DOHH2 (cell line): ENCODE data around the gene SLC48A1.

Experiments
- H3F3A ChIP-seq: fragments of 200-600 bp; sonication (generic), shearing (Covaris generic); 2 replicates; pipeline ENCODE4 v1.6.0; 2016; ENCODE audit warnings: antibody characterized with exemption, mild to moderate bottlenecking; ENCODE audit not compliant: control insufficient read depth, insufficient read depth
- H3K27ac ChIP-seq: fragments of 200-600 bp; sonication (generic); 2 replicates; pipeline ENCODE4 v1.5.1; 2014; ENCODE audit warnings: low read depth, mild to moderate bottlenecking, low read length, moderate library complexity
- H3K27me3 ChIP-seq: fragments of 200-600 bp; sonication (generic); 2 replicates; pipeline ENCODE4 v1.6.1; 2014; ENCODE audit warnings: mild to moderate bottlenecking, low read length, mixed read lengths; ENCODE audit not compliant: control insufficient read depth
- H3K36me3 ChIP-seq: fragments of 200-600 bp; sonication (generic); 2 replicates; pipeline ENCODE4 v1.6.1; 2014; ENCODE audit warnings: mild to moderate bottlenecking, low read length, moderate library complexity, mixed read lengths; ENCODE audit not compliant: control insufficient read depth
- H3K4me1 ChIP-seq: fragments of 200-600 bp; sonication (generic); 2 replicates; pipeline ENCODE4 v1.6.1; 2014; ENCODE audit warnings: mild to moderate bottlenecking, low read length, mixed read lengths; ENCODE audit not compliant: control insufficient read depth
- H3K4me2 ChIP-seq: fragments of 200-600 bp; sonication (generic); 2 replicates; pipeline ENCODE4 v1.6.0; 2014; ENCODE audit warnings: mild to moderate bottlenecking, low read length, moderate library complexity
- H3K4me3 ChIP-seq: fragments of 200-600 bp; sonication (generic); 2 replicates; pipeline ENCODE4 v1.5.1; 2014; ENCODE audit warnings: mild to moderate bottlenecking, low read length, mixed read lengths
- H3K79me2 ChIP-seq: fragments of 200-600 bp; sonication (generic); 2 replicates; pipeline ENCODE4 v1.6.1; 2014; ENCODE audit warnings: mild to moderate bottlenecking, low read length, mixed read lengths; ENCODE audit not compliant: control insufficient read depth
- H3K9me2 ChIP-seq: fragments of 200-600 bp; sonication (generic); replicated peaks from 2 replicates; pipeline ENCODE4 v1.6.1; 2014; ENCODE audit warnings: mild to moderate bottlenecking, low read length, mixed read lengths; ENCODE audit not compliant: control insufficient read depth
- H3K9me3 ChIP-seq: fragments of 200-600 bp; sonication (generic); 2 replicates; pipeline ENCODE4 v1.6.1; 2014; ENCODE audit warnings: antibody characterized with exemption, low read length, mixed read lengths; ENCODE audit not compliant: control insufficient read depth, insufficient read depth
- H4K20me1 ChIP-seq: fragments of 200-600 bp; sonication (generic); 2 replicates; pipeline ENCODE4 v1.6.0; 2014; ENCODE audit warnings: low read depth, mild to moderate bottlenecking, antibody characterized with exemption, low read length, moderate library complexity; ENCODE audit not compliant: control insufficient read depth, insufficient read depth
- EZH2phosphoT487 ChIP-seq: fragments of 200-600 bp; sonication (generic); IDR thresholded peaks from 2 replicates; pipeline ENCODE4 v1.6.1; 2017; ENCODE audit warnings: borderline replicate concordance, mild to moderate bottlenecking, antibody characterized with exemption, low read length, moderate library complexity, mixed read lengths
- TF ChIP-seq, protein P1 (sequence below): fragments of 200-600 bp; sonication (generic); IDR thresholded peaks from one replicate; pipeline ENCODE4 v1.5.1; 2014; ENCODE audit warnings: antibody characterized with exemption, mild to moderate bottlenecking, low read depth, low read length; ENCODE audit not compliant: poor library complexity, severe bottlenecking

The SLC48A1 gene

DNA sequence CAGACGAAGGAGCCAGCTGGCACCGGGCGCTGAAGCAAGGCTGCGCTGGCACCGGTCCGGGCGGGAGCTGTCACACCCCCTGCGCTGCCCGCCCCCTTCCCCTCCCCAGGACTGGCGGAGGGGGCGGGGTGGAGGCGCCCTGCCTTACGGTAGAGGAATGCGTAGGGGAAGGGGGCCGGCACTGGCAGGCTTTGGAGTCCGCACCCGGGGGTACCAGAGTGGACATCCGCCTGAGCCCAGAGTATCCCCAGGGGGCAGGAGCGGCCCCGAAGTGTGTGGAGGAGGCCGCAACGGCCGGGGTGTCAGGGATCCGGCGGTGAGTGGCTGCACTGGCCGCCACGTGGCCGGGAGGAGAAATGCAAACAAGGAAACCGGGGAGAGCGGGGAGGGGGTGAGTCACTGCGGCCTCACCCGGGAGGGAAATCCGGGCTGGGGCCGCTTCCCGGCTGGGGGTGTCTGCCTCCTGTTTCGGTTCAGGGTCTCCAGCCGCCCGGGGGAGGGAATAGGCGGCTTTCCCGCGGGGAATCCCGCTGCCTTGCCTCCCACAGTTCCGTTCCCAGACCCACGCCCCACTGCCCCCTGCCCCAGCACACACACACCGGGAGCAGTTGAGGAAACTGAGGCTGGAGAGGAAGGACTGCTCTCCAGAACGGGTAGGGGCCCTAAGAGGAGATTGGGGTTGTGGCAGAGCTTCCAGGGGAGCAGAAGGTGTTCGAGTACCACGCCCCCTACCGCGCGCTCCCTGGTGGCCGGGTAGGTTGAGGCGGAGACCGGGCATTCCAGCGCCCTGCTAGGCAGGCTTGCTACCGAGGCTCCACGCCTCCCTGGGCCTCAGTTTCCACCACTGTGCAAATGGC, 14.0 kb upstream of the SLC48A1 start, which contains the start of gene RAPGEF3:
Gene RAPGEF3 (minus strand): TSS at position 47 of the 857 bp plus-strand sequence. CDS start 324 bp downstream, outside the sequence.
- Histone ChIP-seq H3F3A (no peaks in the 10 kb centered on the region), H3K27ac (no peak within 1 kb of the TSS), H3K4me3 (peak within 1 kb of the TSS; percentile 78), H3K27me3 (peaks cover 17% of the 10 kb centered on the region), H4K20me1 (no peaks in the 10 kb centered on the region), H3K36me3 (no peaks in the 10 kb centered on the region), H3K79me2 (no peaks in the 10 kb centered on the region), H3K9me2 (no peaks in the 10 kb centered on the region), H3K4me2 (peak within 1 kb of the TSS; percentile 98), H3K9me3 (no peaks in the 10 kb centered on the region), H3K4me1 (peaks cover 35% of the 10 kb centered on the region)
- no peak for TF ChIP-seq EZH2phosphoT487
- TF ChIP-seq, protein P1, sequence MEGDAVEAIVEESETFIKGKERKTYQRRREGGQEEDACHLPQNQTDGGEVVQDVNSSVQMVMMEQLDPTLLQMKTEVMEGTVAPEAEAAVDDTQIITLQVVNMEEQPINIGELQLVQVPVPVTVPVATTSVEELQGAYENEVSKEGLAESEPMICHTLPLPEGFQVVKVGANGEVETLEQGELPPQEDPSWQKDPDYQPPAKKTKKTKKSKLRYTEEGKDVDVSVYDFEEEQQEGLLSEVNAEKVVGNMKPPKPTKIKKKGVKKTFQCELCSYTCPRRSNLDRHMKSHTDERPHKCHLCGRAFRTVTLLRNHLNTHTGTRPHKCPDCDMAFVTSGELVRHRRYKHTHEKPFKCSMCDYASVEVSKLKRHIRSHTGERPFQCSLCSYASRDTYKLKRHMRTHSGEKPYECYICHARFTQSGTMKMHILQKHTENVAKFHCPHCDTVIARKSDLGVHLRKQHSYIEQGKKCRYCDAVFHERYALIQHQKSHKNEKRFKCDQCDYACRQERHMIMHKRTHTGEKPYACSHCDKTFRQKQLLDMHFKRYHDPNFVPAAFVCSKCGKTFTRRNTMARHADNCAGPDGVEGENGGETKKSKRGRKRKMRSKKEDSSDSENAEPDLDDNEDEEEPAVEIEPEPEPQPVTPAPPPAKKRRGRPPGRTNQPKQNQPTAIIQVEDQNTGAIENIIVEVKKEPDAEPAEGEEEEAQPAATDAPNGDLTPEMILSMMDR, result peak; percentile 69

DNA sequence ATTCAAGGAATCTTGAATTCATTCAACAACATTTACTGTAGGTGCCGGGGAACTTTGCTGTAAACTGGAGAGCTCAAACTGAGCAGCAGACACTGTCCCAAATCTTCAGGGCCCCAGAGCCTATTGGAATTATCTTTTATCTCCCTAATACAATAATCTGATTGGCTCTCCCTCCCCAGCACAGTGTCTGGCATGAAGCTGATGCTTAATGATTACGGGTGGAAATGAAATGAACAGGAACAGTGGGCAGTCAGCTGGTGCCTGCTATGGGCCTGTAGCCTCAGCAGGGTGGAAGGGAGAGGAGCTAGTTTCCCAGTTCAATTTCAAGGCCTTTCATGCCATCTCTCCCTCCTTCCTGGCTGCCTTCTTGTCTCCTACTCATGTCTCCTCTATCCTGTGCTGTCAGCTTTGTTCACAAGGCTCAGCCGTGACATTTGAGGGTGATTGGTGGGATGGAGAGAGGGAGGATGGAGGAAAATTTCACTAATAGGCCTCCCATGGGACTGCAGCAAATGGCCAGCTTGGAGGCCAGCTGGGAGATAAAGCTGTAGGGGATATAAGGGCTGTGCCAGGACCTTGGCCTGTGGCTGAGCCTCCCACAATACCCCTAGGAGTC, 10.1 kb upstream of the SLC48A1 start:
- H3F3A ChIP-seq, result no peaks in the 10 kb centered on the region
- H3K9me2 ChIP-seq, result no peaks in the 10 kb centered on the region
- H3K4me3 ChIP-seq, result no peak overlapping the region
- no peak overlapping the region for H3K27ac ChIP-seq
- TF ChIP-seq, protein P1, result no peak
- no peak for TF ChIP-seq EZH2phosphoT487
- no peaks in the 10 kb centered on the region for H3K36me3 ChIP-seq
- H3K9me3 ChIP-seq, result no peaks in the 10 kb centered on the region
- no peaks in the 10 kb centered on the region for H3K79me2 ChIP-seq
- H3K4me2 ChIP-seq, result no peak overlapping the region
- no peaks in the 10 kb centered on the region for H4K20me1 ChIP-seq
- peaks cover 12% of the 10 kb centered on the region for H3K27me3 ChIP-seq
- H3K4me1 ChIP-seq, result peaks cover 35% of the 10 kb centered on the region

DNA sequence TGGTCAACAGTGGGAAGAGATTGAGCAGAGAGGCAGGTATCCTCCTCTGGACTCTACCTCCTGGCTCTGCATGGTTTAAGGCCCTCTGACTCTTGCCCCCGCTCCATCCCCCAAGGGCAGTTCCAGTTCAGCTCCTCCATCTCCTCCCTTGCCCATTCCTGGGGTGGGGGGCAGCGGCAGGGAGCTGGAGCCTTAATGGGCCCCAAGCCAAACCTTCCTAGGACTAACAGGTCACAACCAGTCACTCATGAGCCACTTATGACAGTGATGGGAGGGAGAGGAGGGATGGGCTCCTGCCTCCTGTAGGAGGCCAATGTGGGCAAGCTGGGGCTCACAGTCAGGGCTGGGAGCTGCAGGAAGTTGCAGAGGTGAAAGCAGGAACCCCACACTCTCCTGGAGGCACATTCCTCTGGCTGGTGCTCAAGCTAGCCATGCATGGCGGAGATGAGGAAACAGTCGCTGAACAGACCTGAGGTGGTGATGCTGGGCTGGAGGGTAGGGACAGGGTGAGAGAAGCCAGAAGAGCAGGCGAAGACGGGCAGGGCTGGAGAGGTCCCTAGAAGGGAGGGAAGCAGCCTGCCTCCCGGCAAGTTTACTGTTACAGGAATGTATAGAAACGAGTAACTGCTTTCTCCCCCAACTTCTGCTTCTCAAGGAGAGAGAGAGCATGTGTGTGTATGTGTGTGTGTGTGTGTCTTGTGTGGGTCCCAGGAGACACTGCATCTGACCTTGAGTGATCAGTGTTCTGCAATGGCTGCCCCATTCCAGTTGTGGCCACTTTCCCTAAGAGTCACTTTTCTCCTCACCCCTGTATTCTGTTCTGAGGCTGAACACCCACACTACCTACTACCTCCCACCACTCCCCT, 9.3 kb upstream of the SLC48A1 start:
- Histone ChIP-seq H3K4me1 (peaks cover 28% of the 10 kb centered on the region), H3F3A (no peaks in the 10 kb centered on the region), H3K36me3 (no peaks in the 10 kb centered on the region), H3K9me2 (no peaks in the 10 kb centered on the region), H3K4me3 (no peak overlapping the region), H4K20me1 (no peaks in the 10 kb centered on the region), H3K79me2 (no peaks in the 10 kb centered on the region), H3K27ac (no peak overlapping the region), H3K27me3 (peaks cover 10% of the 10 kb centered on the region), H3K9me3 (no peaks in the 10 kb centered on the region), H3K4me2 (peak overlapping the region; percentile 17; the same call in 1 of the 2 replicates)
- TF ChIP-seq, protein P1, result no peak
